ENCODE results near the gene GARNL3. TPM values are rescaled to one million over a fixed set of nuclear protein-coding genes. Genes with fewer than 3 reads are reported as not detected.
A peak's percentile ranks its signal among the peaks of the same experiment; 100 is the strongest.

Gene GARNL3
- total RNA-seq, 1 donor from 2014 or later = 21.4 TPM

- H3K9me3 Mint-ChIP-seq (ENCODE audit: low read depth) = no peaks in the 10 kb centered on the region
- peak; percentile 37 for TF ChIP-seq CTCF (IDR thresholded peaks at IDR 0.05; ENCODE audit: unreplicated experiment)
- H3K27me3 Mint-ChIP-seq = peaks cover 54% of the 10 kb centered on the region
- H3K36me3 Mint-ChIP-seq (ENCODE audit: insufficient read depth) = no peaks in the 10 kb centered on the region
- DNase-seq (ENCODE audit: low spot score, unreplicated experiment) = peak; percentile 85
- peak overlapping the region; percentile 79 for H3K4me3 Mint-ChIP-seq (ENCODE audit: low read depth)
- H3K27ac Mint-ChIP-seq = peak overlapping the region; percentile 89
- H3K4me1 Mint-ChIP-seq (ENCODE audit: low read depth) = peaks cover 4% of the 10 kb centered on the region
These were observed 40.2 kb upstream of the GARNL3 start for GRCh38 chr9:127224178-127224882.

- no peak for TF ChIP-seq CTCF (IDR thresholded peaks at IDR 0.05; ENCODE audit: unreplicated experiment)
- Mint-ChIP-seq H3K27me3 (peaks cover 54% of the 10 kb centered on the region), H3K27ac (no peak overlapping the region), H3K9me3 (ENCODE audit: low read depth) (no peaks in the 10 kb centered on the region), H3K36me3 (ENCODE audit: insufficient read depth) (no peaks in the 10 kb centered on the region), H3K4me3 (ENCODE audit: low read depth) (peak overlapping the region; percentile 79), H3K4me1 (ENCODE audit: low read depth) (peaks cover 4% of the 10 kb centered on the region)
- peak; percentile 95 for DNase-seq (ENCODE audit: low spot score, unreplicated experiment)
These were observed 39.5 kb upstream of the GARNL3 start for GRCh38 chr9:127224883-127225739.

GRCh38 chr9:127225801-127226625, 38.6 kb upstream of the GARNL3 start:
- no peak for DNase-seq (ENCODE audit: low spot score, unreplicated experiment)
- Mint-ChIP-seq H3K4me3 (ENCODE audit: low read depth) (peak overlapping the region; percentile 78), H3K27me3 (peaks cover 50% of the 10 kb centered on the region), H3K36me3 (ENCODE audit: insufficient read depth) (no peaks in the 10 kb centered on the region), H3K4me1 (ENCODE audit: low read depth) (peaks cover 4% of the 10 kb centered on the region), H3K9me3 (ENCODE audit: low read depth) (no peaks in the 10 kb centered on the region), H3K27ac (peak overlapping the region; percentile 87)
- TF ChIP-seq CTCF (IDR thresholded peaks at IDR 0.05; ENCODE audit: unreplicated experiment) = no peak

- no peak for TF ChIP-seq CTCF (IDR thresholded peaks at IDR 0.05; ENCODE audit: unreplicated experiment)
These were observed 34.7 kb upstream of the GARNL3 start for GRCh38 chr9:127229691-127230417.

More at GRCh38 chr9:127229691-127230417, 34.7 kb upstream of the GARNL3 start:
- Mint-ChIP-seq H3K27ac (no peak overlapping the region), H3K9me3 (ENCODE audit: low read depth) (no peaks in the 10 kb centered on the region), H3K27me3 (peaks cover 19% of the 10 kb centered on the region), H3K36me3 (ENCODE audit: insufficient read depth) (no peaks in the 10 kb centered on the region), H3K4me3 (ENCODE audit: low read depth) (no peak overlapping the region), H3K4me1 (ENCODE audit: low read depth) (peaks cover 2% of the 10 kb centered on the region)
- DNase-seq (ENCODE audit: low spot score, unreplicated experiment) = no peak

Measured in progenitor cell of endocrine pancreas (in vitro differentiated cells).